HepG2 (cell line): ENCODE results near the gene CES2. TPM values are rescaled to one million over a fixed set of nuclear protein-coding genes. Genes with fewer than 3 reads are reported as not detected.

Experiments used
- AGO2 ChIP-seq: fragments of 200-400 bp; formaldehyde crosslinking; optimal IDR thresholded peaks from 2 replicates; pipeline ENCODE3; 2017; ENCODE audit warnings: mild to moderate bottlenecking, low read depth, low read length, moderate library complexity
- ARID5B ChIP-seq: IDR thresholded peaks from 2 replicates; pipeline ENCODE4 v1.4.0; 2020; ENCODE audit warnings: mild to moderate bottlenecking, missing genetic modification reagents
- BRCA1 ChIP-seq: sonication (generic); formaldehyde crosslinking; IDR thresholded peaks from 2 replicates; pipeline ENCODE4 v1.4.0; 2020; ENCODE audit warnings: missing genetic modification reagents
- CREM ChIP-seq, 2 experiments: sonication (generic) in 1 of 2; formaldehyde crosslinking in 1 of 2; IDR thresholded peaks; 2 replicates each; pipeline versions ENCODE4 v1.4.0 to v1.6.1; 2016 to 2020; ENCODE audit warnings: antibody characterized with exemption in 1 of 2, mild to moderate bottlenecking in 1 of 2, missing genetic modification reagents in 1 of 2
- ERF ChIP-seq: IDR thresholded peaks from 2 replicates; pipeline ENCODE4 v1.6.1; 2018; ENCODE audit warnings: missing biosample characterization, missing genetic modification reagents
- FOXK1 ChIP-seq: sonication (generic); formaldehyde crosslinking; IDR thresholded peaks from 2 replicates; pipeline ENCODE4 v1.4.0; 2020; ENCODE audit warnings: low read depth, missing genetic modification reagents, borderline replicate concordance
- GABPB1 ChIP-seq: IDR thresholded peaks from 2 replicates; pipeline ENCODE4 v1.6.1; 2016; ENCODE audit warnings: mild to moderate bottlenecking, missing genetic modification reagents, moderate library complexity, missing compliant biosample characterization
- HMG20B ChIP-seq: conservative IDR thresholded peaks from 2 replicates; pipeline ENCODE4 v1.6.1; 2016; ENCODE audit warnings: missing genetic modification reagents, missing compliant biosample characterization
- NFYC ChIP-seq: IDR thresholded peaks from 2 replicates; pipeline ENCODE4 v1.6.1; 2016; ENCODE audit warnings: missing genetic modification reagents, missing compliant biosample characterization
- NRL ChIP-seq: sonication (generic); formaldehyde crosslinking; IDR thresholded peaks from 2 replicates; pipeline ENCODE4 v1.5.0; 2020; ENCODE audit warnings: missing genetic modification reagents, mild to moderate bottlenecking, moderate library complexity, borderline replicate concordance
- PAF1 ChIP-seq: IDR thresholded peaks from 2 replicates; pipeline ENCODE4 v1.6.1; 2016; ENCODE audit warnings: missing genetic modification reagents, missing compliant biosample characterization
- POLR2A ChIP-seq, 2 experiments: IDR thresholded peaks; 2 replicates each; pipeline ENCODE4 v1.6.1; 2011; ENCODE audit warnings: low read depth in 2 of 2, low read length in 2 of 2, mild to moderate bottlenecking in 1 of 2, moderate library complexity in 1 of 2; ENCODE audit not compliant: insufficient read depth in 1 of 2
- TGIF2 ChIP-seq: IDR thresholded peaks from 2 replicates; pipeline ENCODE4 v1.6.1; 2016; ENCODE audit warnings: control low read depth, missing compliant biosample characterization
- ZBTB10 ChIP-seq: sonication (generic); formaldehyde crosslinking; IDR thresholded peaks from 2 replicates; pipeline ENCODE4 v1.4.0; 2020; ENCODE audit warnings: missing genetic modification reagents, borderline replicate concordance
- ZNF24 ChIP-seq: fragments of 450-650 bp; IDR thresholded peaks from 2 replicates; pipeline ENCODE4 v1.6.1; 2017; ENCODE audit warnings: antibody characterized with exemption, mild to moderate bottlenecking
- ZNF337 ChIP-seq: sonication (generic); formaldehyde crosslinking; IDR thresholded peaks from 2 replicates; pipeline ENCODE4 v1.5.1; 2020; ENCODE audit warnings: missing genetic modification reagents, low read depth, mild to moderate bottlenecking, borderline replicate concordance
- ZNF605 ChIP-seq: sonication (generic); formaldehyde crosslinking; IDR thresholded peaks from 2 replicates; pipeline ENCODE4 v1.8.0; 2022; ENCODE audit warnings: mild to moderate bottlenecking, missing genetic modification reagents
- ZNF772 ChIP-seq: sonication (generic); formaldehyde crosslinking; IDR thresholded peaks from 2 replicates; pipeline ENCODE4 v1.5.0; 2020; ENCODE audit warnings: mild to moderate bottlenecking, missing genetic modification reagents
- polyA plus RNA-seq, 8 experiments: library from polyadenylated mRNA; depleted of rRNA in 3 of 8; stranded (reverse) in 7 of 8; unstranded in 1 of 8; fragments of >200 nt; fragmentation: Illumina TruSeq in 4 of 8; extraction: Trizol in 4 of 8; gene quantifications; 2 replicates each; pipeline versions ENCODE4 v1.2.1 to v1.2.3, GENCODE V29; 2011 to 2016; ENCODE audit warnings: low read depth in 4 of 8, missing spikeins in 1 of 8, mixed read lengths in 1 of 8; ENCODE audit not compliant: insufficient read depth in 1 of 8
- total RNA-seq, 5 experiments: library from RNA; depleted of rRNA; stranded (reverse); fragments of >200 nt; fragmentation: Illumina TruSeq; extraction: Trizol; gene quantifications; 2 replicates each; pipeline ENCODE4 v1.2.3, GENCODE V29; 2016; ENCODE audit warnings: low read depth in 1 of 5
- TF ChIP-seq, protein P1 (sequence below): sonication (generic); formaldehyde crosslinking; IDR thresholded peaks from 2 replicates; pipeline ENCODE4 v1.4.0; 2020; ENCODE audit warnings: missing genetic modification reagents, borderline replicate concordance

CES2 gene
- total and polyA plus RNA-seq, 2 of the 13 experiments (the other 11 are each of a cell fraction or from before 2014, with no cell fraction given), result 50.6 to 63.8 TPM

- 0 out of 2 replicates have a peak, but pooled peaks have one; percentile 56 for TF ChIP-seq ARID5B (CRISPR knock-in tag)
- TF ChIP-seq ZNF772, result no peak
- TF ChIP-seq ZNF24, result 0 out of 2 replicates have a peak, but pooled peaks have one; percentile 33
- peak; percentile 36; the same call in 1 of the 2 replicates for TF ChIP-seq FOXK1 (CRISPR knock-in tag)
- TF ChIP-seq AGO2, result no peak
- TF ChIP-seq HMG20B, result 0 out of 2 replicates have a peak, but pooled peaks have one; percentile 46
- peak; percentile 49; the same call in 1 of the 2 replicates for TF ChIP-seq ERF (CRISPR knock-in tag)
- TF ChIP-seq NRL (CRISPR knock-in tag), result no peak
- TF ChIP-seq, protein P1, sequence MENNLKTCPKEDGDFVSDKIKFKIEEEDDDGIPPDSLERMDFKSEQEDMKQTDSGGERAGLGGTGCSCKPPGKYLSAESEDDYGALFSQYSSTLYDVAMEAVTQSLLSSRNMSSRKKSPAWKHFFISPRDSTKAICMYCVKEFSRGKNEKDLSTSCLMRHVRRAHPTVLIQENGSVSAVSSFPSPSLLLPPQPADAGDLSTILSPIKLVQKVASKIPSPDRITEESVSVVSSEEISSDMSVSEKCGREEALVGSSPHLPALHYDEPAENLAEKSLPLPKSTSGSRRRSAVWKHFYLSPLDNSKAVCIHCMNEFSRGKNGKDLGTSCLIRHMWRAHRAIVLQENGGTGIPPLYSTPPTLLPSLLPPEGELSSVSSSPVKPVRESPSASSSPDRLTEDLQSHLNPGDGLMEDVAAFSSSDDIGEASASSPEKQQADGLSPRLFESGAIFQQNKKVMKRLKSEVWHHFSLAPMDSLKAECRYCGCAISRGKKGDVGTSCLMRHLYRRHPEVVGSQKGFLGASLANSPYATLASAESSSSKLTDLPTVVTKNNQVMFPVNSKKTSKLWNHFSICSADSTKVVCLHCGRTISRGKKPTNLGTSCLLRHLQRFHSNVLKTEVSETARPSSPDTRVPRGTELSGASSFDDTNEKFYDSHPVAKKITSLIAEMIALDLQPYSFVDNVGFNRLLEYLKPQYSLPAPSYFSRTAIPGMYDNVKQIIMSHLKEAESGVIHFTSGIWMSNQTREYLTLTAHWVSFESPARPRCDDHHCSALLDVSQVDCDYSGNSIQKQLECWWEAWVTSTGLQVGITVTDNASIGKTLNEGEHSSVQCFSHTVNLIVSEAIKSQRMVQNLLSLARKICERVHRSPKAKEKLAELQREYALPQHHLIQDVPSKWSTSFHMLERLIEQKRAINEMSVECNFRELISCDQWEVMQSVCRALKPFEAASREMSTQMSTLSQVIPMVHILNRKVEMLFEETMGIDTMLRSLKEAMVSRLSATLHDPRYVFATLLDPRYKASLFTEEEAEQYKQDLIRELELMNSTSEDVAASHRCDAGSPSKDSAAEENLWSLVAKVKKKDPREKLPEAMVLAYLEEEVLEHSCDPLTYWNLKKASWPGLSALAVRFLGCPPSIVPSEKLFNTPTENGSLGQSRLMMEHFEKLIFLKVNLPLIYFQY (CRISPR knock-in tag), result 0 out of 2 replicates have a peak, but pooled peaks have one; percentile 24
- 0 out of 2 replicates have a peak, but pooled peaks have one; percentile 35 for TF ChIP-seq PAF1
- TF ChIP-seq ZNF337 (CRISPR knock-in tag), result 0 out of 2 replicates have a peak, but pooled peaks have one; percentile 34
- TF ChIP-seq ZNF605 (CRISPR knock-in tag), result peak; percentile 72
- 0 out of 2 replicates have a peak, but pooled peaks have one; percentile 72 for TF ChIP-seq TGIF2 (CRISPR knock-in tag)
- peak; percentile 91 for TF ChIP-seq ZBTB10 (CRISPR knock-in tag)
- TF ChIP-seq BRCA1, result 0 out of 2 replicates have a peak, but pooled peaks have one; percentile 27
- TF ChIP-seq CREM (IDR thresholded peaks at IDR 0.05), result 0 out of 2 replicates have a peak, but pooled peaks have one; percentile 5
- no peak for TF ChIP-seq CREM (CRISPR knock-in tag; IDR thresholded peaks at IDR 0.05)
- TF ChIP-seq POLR2A (IDR thresholded peaks at IDR 0.05; ENCODE audit: insufficient read depth in 1 of 2, low read depth in 2 of 2, low read length in 2 of 2), result peak in 1 of 2 experiments; percentile 49; a peak in 1 of 4 replicates
- peak; percentile 59 for TF ChIP-seq NFYC
- no peak for TF ChIP-seq GABPB1
Observed at GRCh38 chr16:66947302-66948065, 12.2 kb downstream of the CES2 start (continued).
